NCI-H146 (cell line): ENCODE results near the gene LNPEP.
"Not testable (repeated sequence)": the region's sequence is repeated elsewhere in the genome, so short reads cannot be mapped to it uniquely, and the experiment has no call there.

ENCODE experiments used
- DNase-seq: peaks from one replicate; lab custom pipeline; 2025; lab: John Stamatoyannopoulos, UW

The LNPEP gene

GRCh38 chr5:97063251-97063650, 127.4 kb downstream of the LNPEP start:
- DNase-seq: no peak

- DNase-seq: no peak
Observed at GRCh38 chr5:97065475-97065874, 129.6 kb downstream of the LNPEP start.

GRCh38 chr5:97067296-97067850, 131.5 kb downstream of the LNPEP start:
- DNase-seq: no peak

GRCh38 chr5:97070234-97070633, 134.4 kb downstream of the LNPEP start:
- DNase-seq: no peak

DNA sequence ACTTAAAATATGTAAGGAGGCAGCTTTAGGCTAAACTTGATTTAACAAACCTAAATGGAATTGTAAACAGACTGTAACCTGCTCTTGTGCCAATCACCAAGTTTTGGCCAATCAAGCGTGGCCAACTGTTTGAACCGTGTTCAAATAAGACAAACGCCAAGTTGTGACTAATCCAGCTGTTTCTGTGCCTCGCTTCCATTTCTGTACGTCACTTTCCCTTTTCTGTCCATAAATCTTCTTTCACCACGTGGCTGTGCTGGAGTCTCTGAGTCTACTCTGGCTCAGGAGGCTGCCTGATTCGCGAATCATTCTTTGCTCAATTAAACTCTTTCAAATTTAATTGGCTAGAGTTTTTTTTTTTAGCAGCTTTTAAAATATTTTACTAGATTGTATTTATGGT, 135.2 kb downstream of the LNPEP start:
- DNase-seq: no peak

DNA sequence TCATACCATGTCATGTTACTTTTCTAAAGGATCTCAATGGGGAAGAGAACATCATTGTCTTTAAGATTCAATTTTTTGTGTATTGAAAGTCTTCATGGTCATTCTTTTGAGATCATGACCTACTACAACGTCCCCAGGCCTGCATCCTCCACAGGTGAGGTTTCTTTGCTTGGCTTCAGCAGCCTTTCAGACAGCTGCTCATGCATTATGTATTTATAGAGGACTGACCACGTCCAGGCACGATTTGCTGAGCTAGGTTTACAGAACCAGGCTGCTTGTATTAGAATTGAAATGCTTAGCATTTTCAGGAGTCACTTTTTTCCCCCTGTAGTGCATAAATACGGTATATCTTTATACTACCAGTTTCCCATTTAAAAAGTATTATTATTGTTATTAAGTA, 136.1 kb downstream of the LNPEP start:
- DNase-seq: no peak

- no peak for DNase-seq
Observed at GRCh38 chr5:97072696-97073095, 136.8 kb downstream of the LNPEP start.

- DNase-seq: no peak
Observed at GRCh38 chr5:97073420-97073819, 137.5 kb downstream of the LNPEP start.

GRCh38 chr5:97074859-97075489, 139.1 kb downstream of the LNPEP start:
- DNase-seq: no peak

- DNase-seq: no peak
Observed at GRCh38 chr5:97075649-97076048, 139.8 kb downstream of the LNPEP start.

- DNase-seq: no peak
Observed at GRCh38 chr5:97076098-97076497, 140.2 kb downstream of the LNPEP start.

GRCh38 chr5:97077246-97077645, 141.4 kb downstream of the LNPEP start:
- DNase-seq: no peak

DNA sequence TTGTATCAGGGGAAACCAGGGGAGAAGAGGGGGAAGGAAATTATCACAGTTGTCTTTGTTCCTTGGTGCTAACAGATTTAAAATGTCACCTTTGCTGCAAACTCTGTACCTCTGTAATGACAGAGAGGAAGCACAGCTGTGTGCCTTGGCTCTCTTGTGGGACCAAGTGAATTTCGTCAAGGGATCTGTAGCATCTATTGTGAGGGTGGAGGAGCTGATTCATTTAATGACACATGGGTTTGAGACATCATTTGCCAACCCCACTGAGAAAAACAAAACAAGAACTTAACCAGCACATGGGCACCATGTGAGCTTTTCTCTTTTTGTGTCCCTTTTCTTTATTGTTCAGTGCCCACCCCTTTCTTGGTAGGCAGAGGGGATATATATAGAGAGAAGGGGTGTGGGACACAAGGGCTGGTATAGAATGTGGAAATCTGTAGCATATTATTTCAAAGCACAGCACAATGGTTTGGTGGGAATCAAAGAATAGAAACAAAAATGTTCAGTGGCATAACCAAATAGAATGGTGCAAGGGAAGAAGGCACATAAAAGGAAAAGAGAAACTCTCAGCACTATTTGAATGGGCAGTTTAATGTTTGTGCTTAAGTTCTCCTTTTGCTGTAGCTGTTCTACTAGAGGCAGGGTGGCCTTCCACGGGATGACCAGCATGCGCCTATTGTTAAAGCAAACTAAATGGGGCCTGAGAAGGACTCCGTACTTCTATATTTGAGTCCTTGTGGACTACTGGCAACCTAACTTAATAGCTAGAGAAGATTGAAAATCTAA, 143.3 kb downstream of the LNPEP start:
- no peak for DNase-seq

GRCh38 chr5:97084782-97085458, 149.0 kb downstream of the LNPEP start:
- not testable (repeated sequence) for DNase-seq

- no peak for DNase-seq
Observed at GRCh38 chr5:97085459-97086181, 149.7 kb downstream of the LNPEP start.
